Muscle layer of duodenum (tissue), 2 donors: ENCODE measurements around the gene LRRC74A.

Experiments used
- H3K27ac ChIP-seq: one replicate; pipeline ENCODE4 v1.7.0; 2013; ENCODE audit warnings: mild to moderate bottlenecking, low read length
- H3K27me3 ChIP-seq: one replicate; pipeline ENCODE4 v1.7.0; 2013; ENCODE audit warnings: low read depth, mild to moderate bottlenecking, control low read depth, low read length
- H3K36me3 ChIP-seq, 2 donors: one replicate each; pipeline ENCODE4 v1.7.0; 2013; ENCODE audit warnings: low read length in 2 of 2, control low read depth in 1 of 2, mild to moderate bottlenecking in 1 of 2; ENCODE audit not compliant: insufficient read depth in 2 of 2, control insufficient read depth in 1 of 2
- H3K4me1 ChIP-seq, 2 donors: one replicate each; pipeline ENCODE4 v1.7.0; 2013; ENCODE audit warnings: low read length in 2 of 2, mild to moderate bottlenecking in 2 of 2, control low read depth in 1 of 2, moderate library complexity in 1 of 2; ENCODE audit not compliant: insufficient read depth in 2 of 2, control insufficient read depth in 1 of 2
- H3K4me3 ChIP-seq, 2 donors: one replicate each; pipeline ENCODE4 v1.7.0; 2013; ENCODE audit warnings: low read length in 2 of 2, low read depth in 1 of 2, mild to moderate bottlenecking in 1 of 2
- H3K9me3 ChIP-seq, 2 donors: one replicate each; pipeline ENCODE4 v1.7.0; 2013; ENCODE audit warnings: low read length in 2 of 2, control low read depth in 1 of 2, mild to moderate bottlenecking in 1 of 2; ENCODE audit not compliant: control insufficient read depth in 1 of 2
- donor health status: healthy.

Gene LRRC74A

GRCh38 chr14:76830556-76830955 is 4.3 kb downstream of the LRRC74A start:
- Histone ChIP-seq H3K27me3 (no peaks in the 10 kb centered on the region), H3K4me3 (no peak overlapping the region), H3K4me1 (peaks cover 0 to 5% of the 10 kb centered on the region in 2 donors), H3K36me3 (no peaks in the 10 kb centered on the region), H3K27ac (no peak overlapping the region), H3K9me3 (no peaks in the 10 kb centered on the region)

- H3K27ac ChIP-seq, result no peak overlapping the region
These were observed 6.3 kb downstream of the LRRC74A start for GRCh38 chr14:76832503-76832988.

GRCh38 chr14:76833011-76833410 is 6.8 kb downstream of the LRRC74A start:
- H3K9me3 ChIP-seq, result no peaks in the 10 kb centered on the region
- no peaks in the 10 kb centered on the region for H3K27me3 ChIP-seq
- no peaks in the 10 kb centered on the region for H3K36me3 ChIP-seq
- H3K4me1 ChIP-seq, result peaks cover 0 to 5% of the 10 kb centered on the region in 2 donors
- H3K4me3 ChIP-seq, result no peak overlapping the region
- no peak overlapping the region for H3K27ac ChIP-seq

More at GRCh38 chr14:76832503-76832988, 6.3 kb downstream of the LRRC74A start:
- Histone ChIP-seq H3K4me1 (peaks cover 0 to 5% of the 10 kb centered on the region in 2 donors), H3K9me3 (no peaks in the 10 kb centered on the region), H3K27me3 (no peaks in the 10 kb centered on the region), H3K36me3 (no peaks in the 10 kb centered on the region), H3K4me3 (no peak overlapping the region)

GRCh38 chr14:76834241-76834661 is 8.0 kb downstream of the LRRC74A start:
- Histone ChIP-seq H3K36me3 (no peaks in the 10 kb centered on the region), H3K4me3 (no peak overlapping the region), H3K27ac (no peak overlapping the region), H3K4me1 (peaks cover 0 to 2% of the 10 kb centered on the region in 2 donors), H3K9me3 (no peaks in the 10 kb centered on the region), H3K27me3 (no peaks in the 10 kb centered on the region)

DNA sequence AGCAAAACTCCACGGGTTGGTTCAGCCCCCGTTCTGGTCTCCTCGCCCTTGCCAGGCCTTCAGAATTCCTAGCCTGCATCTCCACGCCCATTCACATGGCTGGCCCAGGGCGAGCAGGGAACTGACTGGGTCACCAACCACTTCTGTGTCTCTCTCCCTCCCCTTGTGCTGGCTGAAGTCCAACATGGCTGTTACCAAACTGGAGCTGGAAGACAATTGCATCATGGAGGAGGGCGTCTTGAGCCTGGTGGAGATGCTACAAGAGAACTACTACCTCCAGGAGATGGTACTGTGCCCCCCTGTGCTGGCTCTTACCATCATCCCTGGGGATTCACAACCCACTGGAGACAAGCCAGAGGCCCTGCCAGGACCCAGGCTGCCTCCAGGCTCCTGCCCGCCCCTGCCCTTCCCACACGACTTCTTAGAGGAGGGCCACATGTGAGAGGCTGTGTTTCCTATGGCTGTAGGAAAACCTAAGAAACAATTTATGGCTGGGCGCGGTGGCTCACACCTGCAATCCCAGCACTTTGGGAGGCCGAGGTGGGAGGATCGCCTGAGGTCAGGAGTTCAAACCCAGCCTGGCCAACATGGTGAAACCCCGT is 9.9 kb downstream of the LRRC74A start:
- no peaks in the 10 kb centered on the region for H3K36me3 ChIP-seq
- H3K27me3 ChIP-seq, result no peaks in the 10 kb centered on the region
- H3K9me3 ChIP-seq, result no peaks in the 10 kb centered on the region
- no peak overlapping the region for H3K4me3 ChIP-seq
- H3K4me1 ChIP-seq, result no peaks in the 10 kb centered on the region
- H3K27ac ChIP-seq, result no peak overlapping the region

DNA sequence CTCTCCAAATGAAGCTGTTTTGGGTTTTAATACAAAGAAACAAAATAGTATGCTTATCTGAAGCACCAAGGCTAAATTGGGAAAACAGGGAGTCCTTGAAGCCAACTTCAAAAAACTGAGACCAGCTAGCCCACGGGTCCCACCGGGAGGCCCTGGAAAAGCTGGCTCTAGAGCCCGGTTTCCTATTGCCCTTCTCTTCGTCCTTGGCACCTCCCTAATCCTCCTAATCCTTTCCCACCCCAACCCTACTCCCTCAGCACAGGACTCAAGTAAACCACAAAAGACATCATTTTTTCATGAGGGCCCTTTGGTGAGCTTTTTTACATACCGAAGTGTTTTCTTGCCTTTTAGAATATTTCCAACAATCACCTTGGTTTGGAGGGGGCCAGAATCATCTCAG is 11.3 kb downstream of the LRRC74A start:
- Histone ChIP-seq H3K9me3 (no peaks in the 10 kb centered on the region), H3K36me3 (no peaks in the 10 kb centered on the region), H3K4me1 (no peaks in the 10 kb centered on the region), H3K27ac (no peak overlapping the region), H3K27me3 (no peaks in the 10 kb centered on the region), H3K4me3 (no peak overlapping the region)

DNA sequence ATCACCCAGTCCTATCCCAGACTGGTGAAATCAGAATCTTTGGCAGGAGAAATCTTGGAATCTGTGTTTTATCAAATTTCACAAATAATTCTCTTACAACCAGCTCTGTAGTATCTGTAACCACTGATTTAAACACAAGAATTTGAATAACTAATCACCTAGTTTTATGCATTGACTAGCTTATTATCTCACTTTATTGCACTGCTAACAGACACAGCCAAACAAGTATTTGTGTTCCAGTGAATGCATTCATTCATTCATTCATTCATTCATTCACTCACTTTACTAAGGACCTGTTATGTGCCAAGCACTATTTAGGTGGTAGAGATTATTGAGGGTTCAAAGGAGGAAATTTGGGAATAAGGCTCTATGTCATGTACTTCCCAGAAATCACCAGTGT is 16.2 kb downstream of the LRRC74A start:
- no peaks in the 10 kb centered on the region for H3K4me1 ChIP-seq
- no peaks in the 10 kb centered on the region for H3K36me3 ChIP-seq
- no peak overlapping the region for H3K4me3 ChIP-seq
- H3K27me3 ChIP-seq, result no peaks in the 10 kb centered on the region
- H3K9me3 ChIP-seq, result no peaks in the 10 kb centered on the region
- H3K27ac ChIP-seq, result no peak overlapping the region

- Histone ChIP-seq H3K4me3 (no peak overlapping the region), H3K27ac (no peak overlapping the region), H3K4me1 (no peaks in the 10 kb centered on the region), H3K27me3 (no peaks in the 10 kb centered on the region), H3K9me3 (no peaks in the 10 kb centered on the region), H3K36me3 (no peaks in the 10 kb centered on the region)
These were observed 18.0 kb downstream of the LRRC74A start for GRCh38 chr14:76844223-76844622.

DNA sequence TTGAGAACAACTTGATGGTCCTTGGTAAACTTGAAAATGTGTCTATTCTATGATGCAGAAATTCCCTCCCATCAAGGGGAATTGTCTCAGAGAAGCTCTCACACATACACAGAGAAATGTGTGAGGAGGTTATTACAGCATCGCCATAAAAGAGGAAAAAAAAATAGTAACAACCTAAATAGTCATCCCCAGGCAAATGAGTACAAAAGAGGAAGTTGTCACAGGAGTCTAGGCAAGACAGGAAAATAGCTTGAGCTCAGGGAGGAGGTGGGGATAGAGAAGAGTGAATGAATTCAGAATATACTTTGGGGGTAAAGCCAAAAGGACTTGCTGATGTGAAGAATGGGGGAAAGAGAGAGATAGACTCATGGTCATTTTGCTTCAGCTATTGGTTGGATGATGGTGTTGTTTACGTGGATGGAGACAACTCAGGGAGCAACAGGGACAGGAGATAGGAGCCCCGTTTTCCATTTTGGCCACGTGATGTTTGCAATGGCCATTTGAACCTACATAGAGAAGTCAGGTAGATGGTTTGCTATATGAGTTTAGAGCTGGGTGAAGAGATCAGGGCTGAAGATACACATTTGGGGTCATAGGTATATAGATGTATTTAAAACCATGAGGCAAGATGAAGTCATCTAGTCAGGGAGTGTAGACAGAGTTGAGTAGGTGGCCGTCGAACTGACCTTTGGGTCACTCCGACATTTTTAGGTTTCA is 20.3 kb downstream of the LRRC74A start:
- no peak overlapping the region for H3K27ac ChIP-seq
- no peaks in the 10 kb centered on the region for H3K4me1 ChIP-seq
- no peaks in the 10 kb centered on the region for H3K36me3 ChIP-seq

DNA sequence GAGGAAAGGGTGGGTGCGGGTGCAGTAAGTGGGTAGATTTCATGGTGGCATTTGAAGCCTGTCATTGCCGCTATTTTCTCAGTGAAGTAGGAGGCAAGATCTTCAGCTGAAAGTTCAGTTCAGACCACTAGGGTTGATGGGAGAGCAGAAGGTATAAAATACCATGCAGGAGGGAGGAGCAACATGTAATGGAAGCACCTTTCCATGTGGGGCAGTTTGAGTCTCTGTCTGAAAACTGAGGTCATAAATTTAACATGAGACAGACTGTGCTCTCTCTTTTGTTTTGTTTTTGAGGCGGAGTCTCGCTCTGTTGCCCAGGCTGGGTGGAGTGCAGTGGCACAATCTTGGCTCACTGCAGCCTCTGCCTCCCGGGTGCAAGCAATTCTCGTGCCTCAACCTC is 22.7 kb downstream of the LRRC74A start:
- Histone ChIP-seq H3K4me1 (no peaks in the 10 kb centered on the region), H3K9me3 (no peaks in the 10 kb centered on the region), H3K27ac (no peak overlapping the region), H3K27me3 (no peaks in the 10 kb centered on the region), H3K4me3 (no peak overlapping the region), H3K36me3 (no peaks in the 10 kb centered on the region)

More for the DNA sequence above, 20.3 kb downstream of the LRRC74A start:
- H3K27me3 ChIP-seq, result no peaks in the 10 kb centered on the region
- no peak overlapping the region for H3K4me3 ChIP-seq
- no peaks in the 10 kb centered on the region for H3K9me3 ChIP-seq

- H3K27ac ChIP-seq, result no peak overlapping the region
- H3K4me3 ChIP-seq, result no peak overlapping the region
- no peaks in the 10 kb centered on the region for H3K27me3 ChIP-seq
- H3K4me1 ChIP-seq, result no peaks in the 10 kb centered on the region
- H3K36me3 ChIP-seq, result no peaks in the 10 kb centered on the region
- no peaks in the 10 kb centered on the region for H3K9me3 ChIP-seq
These were observed 28.9 kb downstream of the LRRC74A start for GRCh38 chr14:76855066-76855465.
